CD4-positive, alpha-beta T cell treated with Interleukin-4 for 1 hour (primary cell): Measurements from ENCODE around the gene PDE4D.
"Not testable (repeated sequence)": the region's sequence is repeated elsewhere in the genome, so short reads cannot be mapped to it uniquely, and the experiment has no call there.

Experiments
- DNase-seq, 2 donors: peaks; one replicate each; pipeline ENCODE4 v3.0.0-alpha.2; 2020 to 2022

Gene PDE4D

DNA sequence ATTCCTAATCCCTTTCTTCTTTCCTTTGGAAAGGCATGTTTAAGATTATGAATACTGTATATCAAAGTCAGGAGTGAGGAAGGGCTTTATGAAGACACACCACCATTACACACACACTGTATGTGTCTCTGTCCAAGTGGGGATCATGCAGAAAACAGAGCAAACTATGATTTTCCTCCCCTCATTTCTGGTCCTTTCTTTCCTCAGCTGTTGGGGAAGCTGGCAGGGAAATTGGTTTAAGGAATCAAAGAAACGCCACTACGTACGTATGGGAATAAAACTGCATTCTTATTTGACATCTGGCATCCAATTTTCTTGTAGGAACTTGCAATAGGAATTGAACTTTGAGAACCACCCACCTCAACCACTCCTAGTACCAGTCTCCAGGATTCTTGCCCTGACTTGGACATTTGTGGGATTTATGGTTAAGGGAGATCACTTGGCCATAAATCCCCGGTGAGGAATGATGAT lies 125.8 kb downstream of the PDE4D start:
- no peak for DNase-seq

DNA sequence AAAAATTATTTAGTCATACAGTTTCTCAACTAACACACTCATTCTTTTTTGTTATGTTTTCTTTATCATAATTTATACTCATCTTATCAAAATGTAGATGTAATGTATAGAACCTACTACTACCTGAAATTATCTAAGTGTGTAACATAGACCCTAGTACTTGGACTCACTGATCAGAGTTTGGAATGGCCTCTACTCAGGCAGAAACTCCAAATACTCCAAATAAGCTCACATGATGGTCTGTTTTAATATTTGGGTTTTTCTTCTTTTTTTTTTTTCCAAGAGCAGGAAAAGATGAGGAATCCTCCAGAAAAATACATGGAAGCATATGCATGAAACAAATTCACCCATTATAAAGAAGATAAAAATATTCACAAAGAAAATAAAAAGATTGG lies 126.3 kb downstream of the PDE4D start:
- DNase-seq, result no peak

DNA sequence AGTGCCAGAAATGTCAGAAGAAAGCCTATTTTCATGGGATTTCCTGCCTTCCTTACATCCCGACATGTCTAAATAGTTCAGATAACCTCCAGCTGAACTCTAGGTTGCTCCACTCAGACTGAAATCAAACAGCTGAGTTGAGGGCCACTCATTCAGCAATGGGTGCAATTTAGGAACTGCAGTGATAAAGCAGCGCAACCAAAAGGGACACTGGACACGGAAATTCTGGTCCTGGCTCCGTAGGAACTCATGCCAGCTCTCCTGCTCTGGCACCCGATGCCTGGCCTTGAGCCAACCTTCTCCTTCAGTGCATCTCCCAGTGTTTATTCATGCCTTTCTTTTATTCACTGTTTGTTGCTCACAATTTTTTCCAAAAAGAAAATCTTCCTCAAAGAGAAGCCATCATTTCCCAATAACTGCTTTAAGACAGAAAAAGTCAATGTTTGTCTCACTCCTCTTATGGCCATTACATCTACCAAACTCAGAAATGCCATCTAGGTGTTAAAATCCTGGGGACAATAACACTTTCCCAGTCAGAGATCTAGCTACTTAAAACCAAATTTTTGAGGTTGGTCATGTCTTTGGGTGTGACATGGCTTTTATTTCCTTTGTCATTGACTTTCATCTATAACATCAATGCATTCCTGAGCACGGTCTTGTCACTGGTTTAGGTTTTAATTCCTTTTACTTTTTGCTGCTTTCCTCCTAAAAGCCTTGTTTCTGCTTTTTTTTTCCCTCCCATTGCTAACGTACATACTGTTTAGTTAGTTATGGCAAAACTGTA lies 126.9 kb downstream of the PDE4D start:
- DNase-seq, result no peak

- no peak for DNase-seq
Measured at GRCh38 chr5:59765446-59765845, 128.1 kb downstream of the PDE4D start.

GRCh38 chr5:59764361-59764760 lies 129.2 kb downstream of the PDE4D start:
- DNase-seq, result no peak

- no peak for DNase-seq
Measured at GRCh38 chr5:59763541-59763940, 130.0 kb downstream of the PDE4D start.

GRCh38 chr5:59762232-59762631 lies 131.3 kb downstream of the PDE4D start:
- DNase-seq, result not testable (repeated sequence)

GRCh38 chr5:59760785-59761348 lies 132.7 kb downstream of the PDE4D start:
- DNase-seq, result peak in 1 of 2 donors; percentile 8

DNA sequence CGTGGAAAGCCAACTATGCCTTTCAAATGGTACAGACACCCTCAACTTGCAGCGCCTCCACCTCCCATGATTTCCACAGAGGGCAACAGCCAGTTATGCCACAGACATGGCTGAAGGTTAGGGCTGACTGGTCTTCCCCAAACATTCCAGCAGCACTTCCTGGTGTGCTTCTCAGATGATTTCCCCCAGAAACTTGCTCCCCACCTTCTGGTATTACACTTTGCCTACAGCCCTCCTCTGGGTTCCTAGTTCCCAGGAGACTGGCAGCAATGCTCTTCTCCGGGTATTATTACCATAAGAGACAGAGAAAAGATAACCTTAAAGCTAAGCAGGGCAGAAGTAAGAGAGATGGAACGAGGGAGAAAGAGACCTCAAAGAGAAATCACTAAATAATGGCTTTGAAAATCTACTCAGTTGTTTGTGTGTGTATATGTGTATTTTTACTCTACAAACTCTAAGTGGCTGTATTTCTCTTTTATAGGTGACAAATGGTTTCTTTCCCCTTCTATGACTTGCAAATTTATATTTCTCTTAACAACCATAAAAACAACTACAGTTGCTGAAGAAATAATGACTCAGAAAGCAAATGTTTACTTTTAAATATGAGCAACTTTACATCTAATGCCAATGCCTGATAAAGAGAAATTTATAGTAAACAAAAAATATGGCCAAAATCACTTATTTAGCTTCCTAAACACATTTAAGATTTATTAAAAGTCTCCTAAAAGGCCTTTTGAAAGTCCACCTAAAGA lies 133.8 kb downstream of the PDE4D start:
- no peak for DNase-seq

DNA sequence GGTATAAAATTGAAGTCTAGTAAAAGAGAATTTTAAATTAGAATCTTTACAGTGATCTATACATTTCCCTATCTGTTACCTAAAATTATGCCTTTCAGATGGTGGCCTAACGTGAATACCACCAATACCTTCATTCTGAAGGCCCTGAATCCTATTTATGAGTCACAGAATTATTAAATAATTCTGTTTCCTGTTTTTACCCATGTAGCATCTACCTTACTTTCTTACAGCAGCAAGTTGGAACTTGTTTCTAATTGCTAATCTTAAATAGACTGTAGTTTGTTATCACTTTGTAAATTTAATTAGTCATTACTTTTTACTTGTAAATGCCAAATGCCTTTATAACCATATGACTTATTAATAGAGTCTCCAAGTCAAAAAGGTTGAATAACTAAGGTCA lies 135.0 kb downstream of the PDE4D start:
- no peak for DNase-seq

DNA sequence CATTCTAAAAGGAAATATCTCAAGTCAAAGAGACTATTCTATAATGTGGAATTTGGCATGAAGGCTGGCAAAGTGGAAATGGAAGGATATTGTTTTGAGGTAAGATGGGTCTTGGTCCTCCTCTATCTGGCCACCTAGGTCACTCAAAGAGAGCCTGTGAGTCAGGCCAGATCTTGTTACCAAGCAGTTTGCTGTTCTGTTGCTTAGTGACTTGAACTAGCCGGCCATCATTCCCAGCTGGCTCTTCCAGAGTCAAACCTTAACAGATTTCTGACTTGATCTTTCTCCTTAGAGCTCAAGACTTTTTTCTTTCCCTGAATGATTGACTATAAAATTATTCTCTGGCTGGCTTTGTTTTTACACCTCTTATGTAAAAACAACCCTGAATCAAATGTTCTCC lies 136.1 kb downstream of the PDE4D start:
- DNase-seq, result no peak

DNA sequence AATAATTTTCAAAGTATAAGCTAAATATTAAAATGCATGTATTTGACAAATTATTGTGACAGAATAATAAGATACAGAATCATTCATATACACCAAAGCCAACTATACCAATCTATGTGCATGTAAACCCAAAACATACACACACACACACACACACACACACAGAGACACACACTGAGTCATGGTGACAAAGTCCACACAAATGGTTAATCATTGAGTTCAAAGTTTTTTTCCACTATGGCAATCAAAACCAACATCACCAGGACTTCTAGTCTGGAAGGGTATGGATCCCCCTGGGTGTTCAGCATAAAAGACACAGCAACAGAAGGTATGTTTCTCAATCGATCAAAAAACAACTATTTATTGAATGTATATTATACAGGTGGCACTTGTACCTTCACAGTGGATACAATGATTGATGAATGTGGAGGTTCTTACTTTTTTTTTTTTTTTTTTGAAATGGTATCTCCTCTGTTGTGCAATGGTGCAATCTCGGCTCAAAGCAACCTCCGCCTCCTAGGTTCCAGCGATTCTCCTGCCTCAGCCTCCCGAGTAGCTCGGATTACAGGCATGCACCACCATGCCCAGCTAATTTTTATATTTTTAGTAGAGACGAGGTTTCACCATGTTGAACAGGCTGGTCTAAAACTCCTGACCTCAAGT lies 137.0 kb downstream of the PDE4D start:
- DNase-seq, result no peak

- no peak for DNase-seq
Measured at GRCh38 chr5:59755476-59755875, 138.1 kb downstream of the PDE4D start.

DNA sequence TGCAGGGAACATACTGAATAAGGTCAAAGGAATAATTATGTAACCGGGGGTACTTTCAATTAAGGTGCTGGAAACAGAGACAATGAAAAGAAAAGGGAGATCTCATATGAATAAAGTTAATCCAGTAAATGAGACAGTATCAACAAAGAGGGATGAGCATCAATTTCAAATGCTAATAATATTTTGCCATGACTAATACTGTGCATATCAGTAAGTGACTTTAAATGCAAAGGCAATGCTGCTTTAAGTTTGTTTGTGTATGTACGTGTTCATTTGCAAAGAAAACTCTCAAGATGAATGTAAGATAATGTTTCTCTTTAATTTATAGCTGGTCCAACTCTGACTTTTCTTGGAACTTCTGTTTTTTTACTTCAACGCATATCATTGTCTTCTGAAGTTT lies 139.9 kb downstream of the PDE4D start:
- DNase-seq, result no peak

DNA sequence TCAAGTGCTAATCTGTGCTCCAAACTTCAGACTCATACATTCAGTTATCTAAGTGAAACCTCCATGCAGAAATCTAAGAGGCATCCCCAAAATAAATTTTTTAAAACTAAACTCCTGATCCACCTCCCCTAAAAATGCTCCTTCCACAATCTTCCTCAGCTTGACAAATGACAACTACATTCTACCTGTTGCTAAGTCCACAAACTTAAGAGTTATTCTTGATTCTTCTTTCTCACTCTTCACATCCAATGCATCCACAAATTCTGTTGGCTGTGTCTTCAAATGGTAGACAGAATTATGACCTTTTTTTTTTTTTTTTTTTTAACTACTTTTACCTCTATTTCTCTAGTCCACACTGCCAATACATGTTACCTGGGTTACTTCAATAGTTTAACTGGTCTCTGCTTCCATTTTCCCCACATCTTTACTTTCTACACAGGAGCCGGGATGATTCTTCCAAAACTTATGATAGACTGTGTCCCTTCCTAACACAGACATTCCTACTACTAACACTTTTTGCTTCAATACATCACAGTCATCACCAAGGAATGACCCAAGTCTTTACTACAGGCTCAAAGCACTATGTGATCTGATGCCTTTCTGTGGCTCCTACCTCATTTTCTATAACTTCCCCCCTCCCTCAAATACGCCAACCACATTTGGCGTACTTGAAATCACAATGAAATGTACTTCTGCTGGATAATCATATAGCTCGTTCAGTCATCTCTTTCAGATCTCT lies 143.6 kb downstream of the PDE4D start:
- no peak for DNase-seq

DNA sequence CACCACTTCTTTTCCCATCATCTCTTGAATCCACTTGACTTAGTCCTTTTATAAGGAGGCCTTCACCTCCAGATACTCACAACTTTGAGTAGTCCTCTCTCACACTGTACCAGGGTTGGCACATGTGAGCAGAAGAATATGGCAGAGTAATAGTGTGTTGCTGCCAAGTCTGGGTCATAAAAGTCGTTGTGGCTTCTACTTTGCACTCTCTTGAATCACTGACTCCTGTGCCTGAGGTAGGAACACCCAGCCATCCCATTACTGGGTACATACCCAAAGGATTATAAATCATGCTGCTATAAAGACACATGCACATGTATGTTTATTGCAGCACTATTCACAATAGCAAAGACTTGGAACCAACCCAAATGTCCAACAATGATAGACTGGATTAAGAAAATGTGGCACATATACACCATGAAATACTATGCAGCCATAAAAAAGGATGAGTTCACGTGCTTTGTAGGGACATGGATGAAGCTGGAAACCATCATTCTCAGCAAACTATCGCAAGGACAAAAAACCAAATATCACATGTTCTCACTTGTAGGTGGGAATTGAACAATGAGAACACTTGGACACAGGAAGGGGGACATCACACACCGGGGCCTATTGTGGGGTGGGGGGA lies 145.4 kb downstream of the PDE4D start:
- DNase-seq, result not testable (repeated sequence)

- no peak for DNase-seq
Measured at GRCh38 chr5:59746241-59746765, 147.2 kb downstream of the PDE4D start.

DNA sequence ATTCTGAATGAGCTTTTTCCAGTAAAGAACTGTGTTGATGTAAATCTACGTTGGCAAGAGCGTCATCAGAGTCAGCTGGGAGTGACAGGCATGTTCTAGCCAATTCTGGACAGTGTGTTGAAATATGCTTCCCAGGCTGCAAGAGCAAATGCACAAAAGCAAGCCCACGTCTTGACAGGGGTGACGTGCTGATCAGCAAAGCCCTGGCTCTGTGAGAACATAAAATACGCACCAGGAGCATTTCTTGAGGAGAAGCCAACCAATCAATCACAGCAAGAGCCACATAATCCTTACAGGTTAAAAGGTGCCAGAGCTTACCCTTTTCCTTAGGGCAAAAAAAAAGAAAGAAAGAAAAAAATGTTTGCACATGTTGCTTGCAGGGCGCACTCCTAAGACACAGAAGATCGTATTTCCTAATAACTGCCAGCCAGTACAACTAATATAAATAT lies 148.1 kb downstream of the PDE4D start:
- no peak for DNase-seq

GRCh38 chr5:59744531-59744992 lies 149.0 kb downstream of the PDE4D start:
- no peak for DNase-seq

GRCh38 chr5:59741599-59741998 lies 151.9 kb downstream of the PDE4D start:
- DNase-seq, result no peak

- DNase-seq, result no peak
Measured at GRCh38 chr5:59738024-59738423, 155.5 kb downstream of the PDE4D start.

DNA sequence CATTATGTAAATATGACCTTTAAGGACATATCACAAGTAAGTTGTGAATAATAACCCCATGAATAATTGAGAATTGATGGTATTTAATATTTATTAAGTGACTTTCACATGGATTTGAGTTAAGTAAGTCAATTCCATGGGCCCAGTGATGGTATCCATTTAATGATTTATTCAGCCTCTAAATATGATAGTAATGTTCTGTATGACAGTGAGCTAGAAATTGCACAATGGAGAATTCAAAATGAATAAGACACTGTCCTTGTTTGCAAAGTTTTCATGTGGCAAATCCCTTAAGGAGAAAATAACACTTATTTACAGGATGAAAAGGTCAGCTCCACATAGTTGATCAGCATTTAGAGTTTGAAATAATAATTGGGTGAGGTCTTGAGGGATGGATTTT lies 160.7 kb downstream of the PDE4D start:
- DNase-seq, result no peak
